ENCODE measurements around the gene TFDP2. TPM values are rescaled to one million over a fixed set of nuclear protein-coding genes. Genes with fewer than 3 reads are reported as not detected.

Gene TFDP2
- total and polyA plus RNA-seq, 9 of the 15 experiments (the other 6 are each of a cell fraction or from before 2014, with no cell fraction given), result 95.6 to 179 (median 126) TPM

- TF ChIP-seq, protein P1, sequence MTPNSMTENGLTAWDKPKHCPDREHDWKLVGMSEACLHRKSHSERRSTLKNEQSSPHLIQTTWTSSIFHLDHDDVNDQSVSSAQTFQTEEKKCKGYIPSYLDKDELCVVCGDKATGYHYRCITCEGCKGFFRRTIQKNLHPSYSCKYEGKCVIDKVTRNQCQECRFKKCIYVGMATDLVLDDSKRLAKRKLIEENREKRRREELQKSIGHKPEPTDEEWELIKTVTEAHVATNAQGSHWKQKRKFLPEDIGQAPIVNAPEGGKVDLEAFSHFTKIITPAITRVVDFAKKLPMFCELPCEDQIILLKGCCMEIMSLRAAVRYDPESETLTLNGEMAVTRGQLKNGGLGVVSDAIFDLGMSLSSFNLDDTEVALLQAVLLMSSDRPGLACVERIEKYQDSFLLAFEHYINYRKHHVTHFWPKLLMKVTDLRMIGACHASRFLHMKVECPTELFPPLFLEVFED (CRISPR knock-in tag; conservative IDR thresholded peaks at IDR 0.05), result no peak
- no peak for TF ChIP-seq ZC3H8 (IDR thresholded peaks at IDR 0.05)
- no peak for TF ChIP-seq ZNF75A (CRISPR knock-in tag; IDR thresholded peaks at IDR 0.05)
- no peak for TF ChIP-seq HLTF (IDR thresholded peaks at IDR 0.05)
- TF ChIP-seq GMEB1 (CRISPR knock-in tag; IDR thresholded peaks at IDR 0.05), result no peak
- no peak for TF ChIP-seq HEY1 (CRISPR knock-in tag; IDR thresholded peaks at IDR 0.05; ENCODE audit: borderline replicate concordance)
- TF ChIP-seq ZNF197 (CRISPR knock-in tag; IDR thresholded peaks at IDR 0.05; ENCODE audit: low read depth), result no peak
- TF ChIP-seq CHCHD3 (CRISPR knock-in tag; IDR thresholded peaks at IDR 0.05), result no peak
Measured at GRCh38 chr3:141895731-141896130, 253.6 kb downstream of the TFDP2 start (continued).

DNA sequence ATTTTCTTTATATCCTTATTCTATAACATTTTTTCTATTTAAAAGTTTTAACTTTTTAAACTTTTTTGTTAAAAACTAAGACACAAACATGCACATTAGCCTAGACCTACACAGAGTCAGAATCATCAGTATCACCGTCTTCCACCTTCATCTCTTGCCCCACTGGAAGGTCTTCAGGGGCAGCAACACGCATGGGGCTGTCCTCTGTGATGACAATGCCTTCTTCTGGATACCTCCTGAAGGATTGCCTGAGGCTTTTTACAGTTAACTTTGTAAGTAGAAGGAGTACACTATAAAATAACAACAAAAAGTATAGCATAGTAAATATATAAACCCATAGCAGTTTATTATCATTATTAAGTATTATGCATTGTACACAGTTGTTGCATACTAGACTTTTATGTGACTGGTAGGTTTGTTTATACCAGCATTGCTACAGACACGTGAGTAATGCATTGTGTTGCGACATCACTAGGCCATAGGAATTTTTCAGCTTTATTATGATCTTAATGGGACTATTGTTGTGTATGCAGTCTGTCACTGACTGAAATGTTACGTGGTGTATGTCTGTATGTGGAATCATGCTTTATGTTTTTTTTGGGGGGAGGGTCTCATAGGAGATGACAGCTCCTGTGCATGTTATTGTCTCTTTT is 254.7 kb downstream of the TFDP2 start:
- 84% methylated on average over 5 of the region's 5 CpGs for WGBS (ENCODE audit: insufficient coverage, low coverage, missing lambda C conversion rate)
- no TSS peak for BruUV-seq (replicated peaks)
- Histone ChIP-seq H3K4me2 (ENCODE audit: insufficient read depth, low read length) (no peak overlapping the region), H2AFZ (ENCODE audit: low read depth, low read length) (no peak overlapping the region), H4K20me1 (replicated peaks; ENCODE audit: control insufficient read depth, insufficient read depth, low read length) (no peaks in the 10 kb centered on the region), H3K27me3 (ENCODE audit: control insufficient read depth in 2 of 2, insufficient read depth in 2 of 2, low read length in 2 of 2) (no peaks in the 10 kb centered on the region), H3K27ac (ENCODE audit: extremely low read depth, low read depth, low read length) (no peak overlapping the region; the same call in 2 of the 3 replicates), H3K9me1 (ENCODE audit: control insufficient read depth, insufficient read depth, low read length) (no peaks in the 10 kb centered on the region), H3K9ac (ENCODE audit: insufficient read depth in 1 of 2, low read depth in 2 of 2, low read length in 2 of 2) (no peak overlapping the region), H3K9me3 (replicated peaks; ENCODE audit: control insufficient read depth, insufficient read depth, low read depth, low read length) (no peaks in the 10 kb centered on the region), H3K4me3 (no peak overlapping the region), H3K4me1 (replicated peaks in 1 of 2; ENCODE audit: control insufficient read depth in 2 of 2, insufficient read depth in 2 of 2, low read length in 2 of 2) (no peaks in the 10 kb centered on the region), H3K36me3 (ENCODE audit: control insufficient read depth, insufficient read depth, low read length) (peaks cover 58% of the 10 kb centered on the region), H3K79me2 (ENCODE audit: control insufficient read depth, insufficient read depth, low read length) (peaks cover 92% of the 10 kb centered on the region)
- no peak for DNase-seq (ENCODE audit: extremely low read depth in 1 of 4, low spot score in 3 of 4)
- in situ Hi-C loops (cut with MboI), result no loop called here
- no peak; the same call in 1 of the 3 replicates for ATAC-seq
- TF ChIP-seq BHLHE40 (IDR thresholded peaks at IDR 0.05; ENCODE audit: low read length), result peak; percentile 26; the same call in 1 of the 2 replicates
- no peak for TF ChIP-seq HDAC1 (IDR thresholded peaks at IDR 0.05)
- TF ChIP-seq IRF9 (tag; IDR thresholded peaks at IDR 0.05), result 0 out of 2 replicates have a peak, but pooled peaks have one; percentile 60
- TF ChIP-seq CEBPB (tag; IDR thresholded peaks at IDR 0.05), result peak; percentile 97
- TF ChIP-seq BRD9 (IDR thresholded peaks at IDR 0.05; ENCODE audit: low read depth, partially characterized antibody), result no peak
- TF ChIP-seq CEBPG (CRISPR knock-in tag; IDR thresholded peaks at IDR 0.05), result peak; percentile 75
- peak; percentile 78 to 84 for TF ChIP-seq CEBPG (tag; conservative IDR thresholded peaks at IDR 0.05 in 1 of 2, IDR thresholded peaks at IDR 0.05 in 1 of 2)
- no peak for TF ChIP-seq POLR3G (IDR thresholded peaks at IDR 0.05; ENCODE audit: extremely low read depth, insufficient read length, insufficient replicate concordance)
- peak; percentile 35 for TF ChIP-seq ATF3 (IDR thresholded peaks at IDR 0.05)
- TF ChIP-seq ATF3 (CRISPR knock-in tag; conservative IDR thresholded peaks at IDR 0.05), result no peak
- CTCF ChIA-PET (ENCODE audit: low intra/inter-chr PET ratio), result no interaction called here
- POLR2A ChIA-PET, result interaction anchor here (1.0 to 2.7 kb wide), 5 partner anchors 9 to 172 kb away, joined by 3 to 16 read pairs (median 3); partner anchors contain the start of gene ATP1B3
- intact Hi-C loops (cut with micrococcal nuclease), result no loop called here
- FAIRE-seq, result no peak

Measured in K562 (cell line).